IMR-90 (cell line): ENCODE results near the gene GRID1. TPM values are rescaled to one million over a fixed set of nuclear protein-coding genes. Genes with fewer than 3 reads are reported as not detected.

Source experiments
- ATAC-seq: fragments of 200-7000 bp; cut with Tn5 transposase; 2 replicates; pipeline ENCODE4 v1.9.1; 2020; ENCODE audit warnings: low read depth, mild to moderate bottlenecking, moderate library complexity
- BruUV-seq: library from RNA; stranded (reverse); fragments of 400-500 nt; replicated peaks from 2 replicates; lab custom pipeline; 2021; lab: Mats Ljungman, UMichigan
- CTCF ChIA-PET: fragments of 300-600 bp; formaldehyde crosslinking; extraction: SDS; loops from one replicate; lab custom pipeline; 2021; ENCODE audit warnings: antibody characterized with exemption; lab: Yijun Ruan, JAX
- POLR2A ChIA-PET: fragments of 300-600 bp; sonication (Branson Sonifier 250); formaldehyde crosslinking; loops from one replicate; lab custom pipeline; 2022; ENCODE audit warnings: antibody characterized with exemption; ENCODE audit not compliant: unreplicated experiment; lab: Charles Lee
- DNase-seq: peaks from one replicate; pipeline ENCODE4 v3.0.0; 2013
- H2AFZ ChIP-seq: replicated peaks from 2 replicates; pipeline ENCODE3; 2013; ENCODE audit warnings: low read length, mild to moderate bottlenecking; ENCODE audit not compliant: poor library complexity
- H2AK5ac ChIP-seq: 2 replicates; pipeline ENCODE4 v1.6.1; 2013; ENCODE audit warnings: low read depth, low read length, inconsistent platforms
- H2AK9ac ChIP-seq: replicated peaks from 2 replicates; pipeline ENCODE3; 2013; ENCODE audit warnings: mild to moderate bottlenecking, low read depth, low read length, moderate library complexity; ENCODE audit not compliant: poor library complexity
- H2BK120ac ChIP-seq: 2 replicates; pipeline ENCODE4 v1.6.1; 2013; ENCODE audit warnings: low read depth, low read length, inconsistent platforms
- H2BK15ac ChIP-seq: 3 replicates; pipeline ENCODE4 v1.6.1; 2013; ENCODE audit warnings: low read depth, low read length, inconsistent platforms
- H2BK20ac ChIP-seq: 2 replicates; pipeline ENCODE4 v1.6.1; 2013; ENCODE audit warnings: low read depth, mild to moderate bottlenecking, inconsistent platforms, low read length, moderate library complexity
- H2BK5ac ChIP-seq: 2 replicates; pipeline ENCODE4 v1.6.1; 2013; ENCODE audit warnings: mild to moderate bottlenecking, low read depth, low read length, inconsistent platforms; ENCODE audit not compliant: poor library complexity, severe bottlenecking
- H3K14ac ChIP-seq: replicated peaks from 2 replicates; pipeline ENCODE4 v1.6.1; 2013; ENCODE audit warnings: low read depth, low read length, inconsistent platforms
- H3K18ac ChIP-seq: 2 replicates; pipeline ENCODE4 v1.6.1; 2013; ENCODE audit warnings: low read depth, low read length, control low read depth
- H3K23ac ChIP-seq: 2 replicates; pipeline ENCODE4 v1.6.1; 2013; ENCODE audit warnings: low read depth, low read length, inconsistent platforms
- H3K27ac ChIP-seq: 2 replicates; pipeline ENCODE4 v1.5.1; 2013; ENCODE audit warnings: mild to moderate bottlenecking, control low read depth, low read length; ENCODE audit not compliant: insufficient read depth
- H3K27me3 ChIP-seq: 2 replicates; pipeline ENCODE4 v1.6.1; 2013; ENCODE audit warnings: low read length; ENCODE audit not compliant: control insufficient read depth, insufficient read depth
- H3K36me3 ChIP-seq: 2 replicates; pipeline ENCODE4 v1.6.1; 2013; ENCODE audit warnings: low read length, mixed read lengths; ENCODE audit not compliant: control insufficient read depth, insufficient read depth
- H3K4ac ChIP-seq: 2 replicates; pipeline ENCODE4 v1.6.1; 2013; ENCODE audit warnings: low read depth, low read length, inconsistent platforms
- H3K4me1 ChIP-seq: 2 replicates; pipeline ENCODE4 v1.6.1; 2013; ENCODE audit warnings: low read length, mixed read lengths; ENCODE audit not compliant: control insufficient read depth, insufficient read depth
- H3K4me2 ChIP-seq: 2 replicates; pipeline ENCODE4 v1.6.1; 2013; ENCODE audit warnings: low read depth, mild to moderate bottlenecking, control low read depth, low read length, moderate library complexity
- H3K4me3 ChIP-seq: 2 replicates; pipeline ENCODE4 v1.5.1; 2013; ENCODE audit warnings: low read depth, mild to moderate bottlenecking, control low read depth, low read length, moderate library complexity; ENCODE audit not compliant: insufficient read depth
- H3K56ac ChIP-seq: 2 replicates; pipeline ENCODE4 v1.6.1; 2013; ENCODE audit warnings: low read length, inconsistent platforms; ENCODE audit not compliant: insufficient read depth; ENCODE audit errors: extremely low read depth
- H3K79me1 ChIP-seq, 2 experiments: 2 replicates each; pipeline ENCODE4 v1.6.1; 2013; ENCODE audit warnings: low read length in 2 of 2, inconsistent platforms in 1 of 2, low read depth in 1 of 2
- H3K9ac ChIP-seq: 2 replicates; pipeline ENCODE4 v1.6.1; 2013; ENCODE audit warnings: low read depth, low read length, control low read depth
- H3K9me1 ChIP-seq: 2 replicates; pipeline ENCODE4 v1.6.1; 2013; ENCODE audit warnings: low read length, inconsistent platforms; ENCODE audit not compliant: insufficient read depth
- H3K9me3 ChIP-seq: 2 replicates; pipeline ENCODE4 v1.6.1; 2013; ENCODE audit warnings: low read length; ENCODE audit not compliant: control insufficient read depth, insufficient read depth
- H4K20me1 ChIP-seq: 2 replicates; pipeline ENCODE4 v1.6.1; 2013; ENCODE audit warnings: low read length, inconsistent platforms; ENCODE audit not compliant: insufficient read depth
- H4K5ac ChIP-seq: 2 replicates; pipeline ENCODE4 v1.6.1; 2013; ENCODE audit warnings: mild to moderate bottlenecking, low read depth, low read length, control low read depth
- H4K8ac ChIP-seq, 2 experiments: 2 replicates each; pipeline ENCODE4 v1.6.1; 2013; ENCODE audit warnings: low read depth in 2 of 2, low read length in 2 of 2, control low read depth in 1 of 2, inconsistent platforms in 1 of 2
- H4K91ac ChIP-seq: 2 replicates; pipeline ENCODE4 v1.6.1; 2013; ENCODE audit warnings: low read depth, low read length, inconsistent platforms; ENCODE audit not compliant: insufficient read depth
- BHLHE40 ChIP-seq: fragments of 150-350 bp; IDR thresholded peaks from 2 replicates; pipeline ENCODE4 v1.6.1; 2016; ENCODE audit warnings: mild to moderate bottlenecking, low read depth, low read length
- CHD1 ChIP-seq: IDR thresholded peaks from 2 replicates; pipeline ENCODE4 v1.6.1; 2012; ENCODE audit warnings: low read depth, low read length, improper control_type of control experiment
- FOS ChIP-seq: fragments of 150-350 bp; IDR thresholded peaks from 2 replicates; pipeline ENCODE4 v1.6.1; 2016; ENCODE audit warnings: low read depth, low read length
- MAFK ChIP-seq: IDR thresholded peaks from 2 replicates; pipeline ENCODE4 v1.6.1; 2012; ENCODE audit warnings: low read depth, low read length, improper control_type of control experiment
- MAZ ChIP-seq: IDR thresholded peaks from 2 replicates; pipeline ENCODE4 v1.6.1; 2012; ENCODE audit warnings: low read depth, mild to moderate bottlenecking, low read length, improper control_type of control experiment, moderate library complexity, borderline replicate concordance
- NFE2L2 ChIP-seq: fragments of 150-350 bp; IDR thresholded peaks from 2 replicates; pipeline ENCODE4 v1.6.1; 2016; ENCODE audit warnings: low read depth, mild to moderate bottlenecking, low read length
- POLR2A ChIP-seq: IDR thresholded peaks from 2 replicates; pipeline ENCODE4 v1.6.1; 2012; ENCODE audit warnings: mild to moderate bottlenecking, low read depth, low read length
- RAD21 ChIP-seq: IDR thresholded peaks from 2 replicates; pipeline ENCODE4 v1.6.1; 2012; ENCODE audit warnings: low read length, improper control_type of control experiment
- WGBS, 2 experiments: methylation state at CpG; one replicate each; pipeline versions ENCODE4 v1.1.5 to v1.1.7; 2013; ENCODE audit warnings: missing lambda C conversion rate in 2 of 2; ENCODE audit not compliant: insufficient read length in 1 of 2; ENCODE audit errors: extremely low coverage in 2 of 2; 5-methylcytosine and 5-hydroxymethylcytosine counted together
- dilution Hi-C: fragments of 300-500 bp; cut with HindIII; formaldehyde crosslinking; loops from one replicate; pipeline ENCODE4 v1.14.3; 2018; ENCODE audit warnings: low sequenced_read_pairs; ENCODE audit not compliant: unreplicated experiment
- in situ Hi-C: fragments of 300-500 bp; cut with MboI; formaldehyde crosslinking; loops from 3 replicates; pipeline ENCODE4 v1.14.3; 2019; ENCODE audit warnings: low sequenced_read_pairs, inconsistent platforms, mixed read lengths
- intact Hi-C: fragments of 100-400 bp; cut with micrococcal nuclease; formaldehyde crosslinking; loops from 2 replicates; pipeline ENCODE4 v1.10.0; 2022
- polyA plus RNA-seq, 3 experiments: library from polyadenylated mRNA; depleted of rRNA; stranded (reverse); fragments of >200 nt; gene quantifications; 2 replicates each; pipeline ENCODE4 v1.2.3, GENCODE V29; 2012; ENCODE audit warnings: low replicate concordance in 1 of 3
- total RNA-seq: library from RNA; depleted of rRNA; stranded (reverse); fragments of >200 nt; gene quantifications from 2 replicates; pipeline ENCODE4 v1.2.3, GENCODE V29; 2012
- TF ChIP-seq, protein P1 (sequence below): fragments of 150-350 bp; IDR thresholded peaks from 2 replicates; pipeline ENCODE4 v1.6.1; 2016; ENCODE audit warnings: low read depth, mild to moderate bottlenecking, low read length, moderate library complexity, borderline replicate concordance
- TF ChIP-seq, protein P2 (sequence below): conservative IDR thresholded peaks from 2 replicates; pipeline ENCODE4 v1.5.1; 2012; ENCODE audit warnings: mild to moderate bottlenecking, low read depth, low read length, improper control_type of control experiment

The GRID1 gene
- total and polyA plus RNA-seq, 2 of the 4 experiments (the other 2 are of a cell fraction): not detected

DNA sequence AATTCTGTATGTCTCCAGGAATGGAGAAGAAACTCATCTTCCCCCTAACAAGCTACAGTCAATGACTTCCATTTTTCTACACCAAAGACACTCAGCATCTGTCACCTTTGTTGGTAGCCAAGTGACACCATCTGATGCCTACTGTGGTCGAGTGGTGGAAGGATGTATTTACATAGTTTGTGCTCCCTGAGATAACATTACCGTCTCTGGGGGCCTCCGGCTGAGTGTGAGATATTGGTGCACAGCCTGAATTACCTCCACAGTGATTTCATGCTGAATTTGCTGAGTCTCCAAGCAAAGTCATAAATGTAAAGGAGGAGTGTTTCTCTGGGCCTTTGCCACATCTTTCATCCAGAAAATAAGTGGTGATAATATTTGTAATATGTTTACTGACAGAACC lies 114.0 kb downstream of the GRID1 start:
- no CpG with 5 or more reads among the region's 3 CpGs for WGBS, 2 experiments
- in situ Hi-C loops: no loop called here

More for the DNA sequence above, 114.0 kb downstream of the GRID1 start:
- no peak overlapping the region for H3K4ac ChIP-seq
- no peak overlapping the region for H2BK20ac ChIP-seq
- no peak overlapping the region for H2BK15ac ChIP-seq
- DNase-seq (no peak), ATAC-seq (no peak)
- H3K27me3 ChIP-seq: no peaks in the 10 kb centered on the region
- H4K20me1 ChIP-seq: no peaks in the 10 kb centered on the region
- H3K14ac ChIP-seq: no peak overlapping the region
- H4K91ac ChIP-seq: no peak overlapping the region
- intact Hi-C loops (no loop called here), dilution Hi-C loops (no loop called here)
- no peak overlapping the region for H3K56ac ChIP-seq
- no peak overlapping the region for H3K4me2 ChIP-seq
- no peak overlapping the region for H2BK5ac ChIP-seq
- no peak overlapping the region for H3K18ac ChIP-seq
- no peak overlapping the region for H2AK5ac ChIP-seq
- ChIA-PET CTCF (no interaction called here), POLR2A (no interaction called here)
- no peak overlapping the region for H4K8ac ChIP-seq
- H3K4me3 ChIP-seq: no peak overlapping the region
- H3K9ac ChIP-seq: no peak overlapping the region
- H2AFZ ChIP-seq: no peak overlapping the region
- no peaks in the 10 kb centered on the region for H3K9me3 ChIP-seq
- H2AK9ac ChIP-seq: no peak overlapping the region
- no peak overlapping the region for H3K27ac ChIP-seq
- no peak overlapping the region for H2BK120ac ChIP-seq
- no peaks in the 10 kb centered on the region for H3K79me1 ChIP-seq
- no peaks in the 10 kb centered on the region for H3K9me1 ChIP-seq
- BruUV-seq: no TSS peak
- H4K5ac ChIP-seq: no peak overlapping the region
- H3K4me1 ChIP-seq: no peaks in the 10 kb centered on the region
- no peaks in the 10 kb centered on the region for H3K36me3 ChIP-seq
- TF ChIP-seq MAFK (no peak), NFE2L2 (no peak), BHLHE40 (no peak), RAD21 (no peak), MAZ (no peak), CHD1 (no peak), FOS (no peak), POLR2A (no peak)
- TF ChIP-seq, protein P1, sequence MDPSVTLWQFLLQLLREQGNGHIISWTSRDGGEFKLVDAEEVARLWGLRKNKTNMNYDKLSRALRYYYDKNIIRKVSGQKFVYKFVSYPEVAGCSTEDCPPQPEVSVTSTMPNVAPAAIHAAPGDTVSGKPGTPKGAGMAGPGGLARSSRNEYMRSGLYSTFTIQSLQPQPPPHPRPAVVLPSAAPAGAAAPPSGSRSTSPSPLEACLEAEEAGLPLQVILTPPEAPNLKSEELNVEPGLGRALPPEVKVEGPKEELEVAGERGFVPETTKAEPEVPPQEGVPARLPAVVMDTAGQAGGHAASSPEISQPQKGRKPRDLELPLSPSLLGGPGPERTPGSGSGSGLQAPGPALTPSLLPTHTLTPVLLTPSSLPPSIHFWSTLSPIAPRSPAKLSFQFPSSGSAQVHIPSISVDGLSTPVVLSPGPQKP: no peak
- TF ChIP-seq, protein P2, sequence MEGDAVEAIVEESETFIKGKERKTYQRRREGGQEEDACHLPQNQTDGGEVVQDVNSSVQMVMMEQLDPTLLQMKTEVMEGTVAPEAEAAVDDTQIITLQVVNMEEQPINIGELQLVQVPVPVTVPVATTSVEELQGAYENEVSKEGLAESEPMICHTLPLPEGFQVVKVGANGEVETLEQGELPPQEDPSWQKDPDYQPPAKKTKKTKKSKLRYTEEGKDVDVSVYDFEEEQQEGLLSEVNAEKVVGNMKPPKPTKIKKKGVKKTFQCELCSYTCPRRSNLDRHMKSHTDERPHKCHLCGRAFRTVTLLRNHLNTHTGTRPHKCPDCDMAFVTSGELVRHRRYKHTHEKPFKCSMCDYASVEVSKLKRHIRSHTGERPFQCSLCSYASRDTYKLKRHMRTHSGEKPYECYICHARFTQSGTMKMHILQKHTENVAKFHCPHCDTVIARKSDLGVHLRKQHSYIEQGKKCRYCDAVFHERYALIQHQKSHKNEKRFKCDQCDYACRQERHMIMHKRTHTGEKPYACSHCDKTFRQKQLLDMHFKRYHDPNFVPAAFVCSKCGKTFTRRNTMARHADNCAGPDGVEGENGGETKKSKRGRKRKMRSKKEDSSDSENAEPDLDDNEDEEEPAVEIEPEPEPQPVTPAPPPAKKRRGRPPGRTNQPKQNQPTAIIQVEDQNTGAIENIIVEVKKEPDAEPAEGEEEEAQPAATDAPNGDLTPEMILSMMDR: no peak
- H3K23ac ChIP-seq: no peak overlapping the region
